T-helper 2 cell treated with Interferon-gamma antibody and Interleukin-4, amounts not matched to agents 100 ng/mL and 5 ng/mL, for 36 hours (primary cell): ENCODE results near the gene DENND1A. TPM values are rescaled to one million over a fixed set of nuclear protein-coding genes. Genes with fewer than 3 reads are reported as not detected.
"Not testable (repeated sequence)": the region's sequence is repeated elsewhere in the genome, so short reads cannot be mapped to it uniquely, and the experiment has no call there.

Experiments used
- intact Hi-C: fragments of 100-400 bp; cut with micrococcal nuclease; formaldehyde crosslinking; loops from one replicate; pipeline ENCODE4 v1.15.1; 2023
- total RNA-seq: library from RNA; stranded (reverse); gene quantifications from 2 replicates; pipeline ENCODE4 v1.2.3, GENCODE V29; 2022

The DENND1A gene
- total RNA-seq, 1 donor from 2014 or later = 13.1 TPM

DNA sequence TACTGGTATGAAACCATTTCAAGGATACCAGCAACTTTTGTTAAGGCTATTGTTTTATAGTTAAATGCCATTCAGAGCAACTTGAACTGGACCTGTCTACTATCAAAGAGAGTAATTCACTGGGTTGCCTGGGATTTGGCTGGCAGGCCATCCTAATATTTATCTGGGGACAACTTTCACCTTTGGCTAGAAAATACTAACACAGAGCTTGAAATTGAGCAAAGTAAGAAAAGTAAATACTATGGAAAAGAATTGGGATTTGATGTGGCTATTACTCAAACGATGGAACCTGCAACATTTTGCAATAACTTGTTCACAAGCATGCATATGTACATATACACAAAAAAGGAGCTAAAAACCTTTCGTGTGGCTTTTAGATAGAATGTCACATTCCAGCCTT, 191.3 kb downstream of the DENND1A start:
- intact Hi-C loops = no loop called here

DNA sequence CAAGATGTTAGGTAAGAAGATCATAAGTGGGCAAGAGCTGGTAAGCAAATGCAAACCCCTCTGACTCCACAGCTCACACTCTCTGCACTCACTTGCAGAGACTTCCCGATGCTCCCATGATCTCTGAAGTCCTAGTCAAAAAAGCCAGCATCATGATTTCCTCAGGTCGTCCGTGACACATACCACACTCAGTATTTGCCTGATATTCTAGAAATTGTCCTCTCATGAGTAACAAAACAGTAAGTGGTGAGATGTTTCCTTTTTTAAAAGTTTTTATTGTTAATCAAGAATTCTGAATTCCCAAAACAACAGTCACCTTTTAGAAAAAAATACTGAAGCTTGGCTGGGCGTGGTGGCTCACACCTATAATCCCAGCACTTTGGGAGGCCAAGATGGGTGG, 194.6 kb downstream of the DENND1A start:
- intact Hi-C loops = no loop called here

DNA sequence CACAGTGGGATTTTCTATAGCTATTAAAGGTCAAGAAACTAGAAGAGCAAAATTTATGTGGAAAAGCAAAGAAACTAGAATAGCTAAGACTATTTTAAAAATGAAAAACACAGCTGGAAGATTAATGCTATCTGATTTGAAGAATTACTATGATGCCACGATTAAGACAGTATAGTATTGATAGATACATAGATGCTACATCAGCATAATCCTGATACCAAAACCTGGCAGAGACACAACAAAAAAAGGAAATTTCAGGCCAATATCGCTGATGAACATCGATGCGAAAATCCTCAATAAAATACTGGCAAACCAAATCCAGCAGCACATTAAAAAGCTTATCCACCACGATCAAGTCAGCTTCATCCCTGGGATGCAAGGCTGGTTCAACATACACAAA, 201.4 kb downstream of the DENND1A start:
- intact Hi-C loops = not testable (repeated sequence)

DNA sequence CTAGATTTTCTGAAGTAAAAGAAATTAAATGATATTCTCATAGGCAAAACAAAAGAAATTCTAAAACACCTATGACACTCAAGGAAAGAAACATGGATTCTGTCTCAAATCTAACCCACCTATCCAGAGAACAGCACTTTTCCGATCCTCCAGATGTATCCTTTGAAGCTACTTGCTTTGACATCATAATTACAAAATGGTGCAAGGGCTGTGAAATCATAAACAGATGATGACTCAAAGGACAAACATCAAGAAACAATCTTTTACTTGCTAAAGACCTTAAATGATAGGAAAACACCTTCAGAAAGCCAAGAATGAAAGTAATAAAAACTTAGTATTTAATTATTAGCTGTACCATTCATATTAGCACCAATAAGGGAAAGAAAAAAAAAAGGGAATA, 202.6 kb downstream of the DENND1A start:
- intact Hi-C loops = no loop called here

DNA sequence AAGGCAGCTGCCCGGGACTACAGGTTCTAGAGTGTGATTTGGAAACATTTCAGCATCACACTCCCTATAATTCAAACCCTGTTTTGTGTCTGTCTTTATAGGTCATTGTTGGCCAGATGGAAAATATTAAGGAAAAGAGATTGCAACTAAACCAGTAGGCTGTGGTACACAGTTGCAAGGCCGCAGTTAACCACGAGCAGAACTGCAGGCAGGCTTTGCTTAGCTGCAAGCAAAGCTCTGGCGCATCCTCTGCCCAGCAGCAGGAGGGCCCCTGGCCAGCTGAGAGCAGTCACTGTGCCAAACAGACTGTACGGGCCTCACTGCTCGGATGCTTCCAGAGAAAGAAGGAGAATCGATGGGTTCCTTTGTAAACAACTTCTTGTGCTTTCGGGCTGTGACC, 204.5 kb downstream of the DENND1A start:
- intact Hi-C loops = no loop called here

DNA sequence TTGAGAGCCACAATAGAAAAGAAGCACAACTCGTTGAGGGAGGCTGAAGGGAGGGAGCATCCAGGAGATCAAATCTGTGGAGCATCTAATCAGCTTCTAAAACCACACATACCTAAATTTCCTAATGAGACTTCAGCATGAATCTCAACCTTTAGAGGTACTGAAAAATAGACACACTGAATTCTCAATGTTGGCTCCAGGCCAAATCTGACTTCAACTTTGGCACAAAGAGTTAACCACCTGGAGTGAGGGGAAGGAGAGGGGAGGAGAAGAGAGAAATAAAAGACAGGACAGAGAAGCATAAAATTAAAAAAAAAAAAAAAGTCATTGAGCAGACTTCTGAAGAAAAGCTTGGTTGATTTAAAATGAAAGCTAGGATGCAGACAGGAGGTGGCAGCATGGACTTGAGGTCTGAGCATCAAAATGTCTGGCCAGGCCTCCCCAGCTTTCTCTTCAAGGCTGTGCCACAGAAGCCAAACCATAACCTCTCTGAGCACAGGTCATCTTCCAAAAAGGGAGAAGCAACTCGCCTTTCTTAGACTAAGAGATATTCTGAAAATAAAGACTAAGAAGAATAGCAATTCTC, 205.6 kb downstream of the DENND1A start:
- intact Hi-C loops = no loop called here

DNA sequence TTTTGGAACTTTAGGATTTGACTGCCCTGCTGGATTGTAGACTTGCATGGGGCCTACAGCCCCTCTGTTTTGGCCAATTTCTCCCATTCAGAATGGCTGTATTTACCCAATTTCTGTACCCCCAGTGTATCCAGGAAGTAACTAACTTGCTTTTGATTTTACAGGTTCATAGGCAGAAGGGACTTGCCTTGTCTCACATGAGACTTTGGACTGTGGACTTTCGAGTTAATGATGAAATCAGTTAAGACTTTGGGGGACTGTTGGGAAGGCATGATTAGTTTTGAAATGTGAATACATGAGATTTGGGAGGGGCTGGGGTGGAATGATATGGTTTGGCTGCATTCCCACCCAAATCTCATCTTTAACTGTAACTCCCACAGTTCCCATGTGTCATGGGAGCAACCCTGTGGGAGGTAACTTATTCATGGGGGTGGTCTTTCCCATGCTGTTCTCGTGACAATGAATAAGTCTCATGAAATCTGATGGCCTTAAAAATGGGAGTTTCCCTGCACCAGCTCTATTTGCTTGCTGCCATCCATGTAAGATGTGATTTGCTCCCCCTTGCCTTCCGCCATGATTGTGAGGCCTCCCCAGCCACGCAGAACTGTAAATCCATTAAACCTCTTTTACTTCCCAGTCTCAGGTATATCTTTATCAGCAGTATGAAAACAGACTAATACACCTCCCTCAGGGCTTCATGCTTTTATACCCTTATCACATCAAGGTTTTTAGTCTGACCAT, 206.6 kb downstream of the DENND1A start:
- intact Hi-C loops = no loop called here

DNA sequence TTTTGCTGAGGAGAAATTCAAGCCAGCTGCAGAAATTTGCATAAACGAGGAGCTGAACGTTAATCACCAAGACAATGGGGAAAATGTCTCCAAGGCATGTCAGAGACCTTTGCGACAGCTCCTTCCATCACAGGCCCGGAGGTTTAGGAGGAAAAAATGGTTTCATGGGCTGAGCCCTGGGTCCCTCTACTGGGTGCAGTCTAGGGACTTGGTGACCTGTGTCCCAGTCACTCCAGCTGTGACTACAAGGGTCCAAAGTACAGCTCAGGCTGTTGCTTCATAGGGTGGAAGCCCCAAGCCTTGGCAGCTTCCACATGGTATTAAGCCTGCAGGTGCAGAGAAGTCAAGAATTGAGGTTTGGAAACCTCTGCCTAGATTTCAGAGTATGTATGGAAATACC, 207.5 kb downstream of the DENND1A start:
- intact Hi-C loops = no loop called here

DNA sequence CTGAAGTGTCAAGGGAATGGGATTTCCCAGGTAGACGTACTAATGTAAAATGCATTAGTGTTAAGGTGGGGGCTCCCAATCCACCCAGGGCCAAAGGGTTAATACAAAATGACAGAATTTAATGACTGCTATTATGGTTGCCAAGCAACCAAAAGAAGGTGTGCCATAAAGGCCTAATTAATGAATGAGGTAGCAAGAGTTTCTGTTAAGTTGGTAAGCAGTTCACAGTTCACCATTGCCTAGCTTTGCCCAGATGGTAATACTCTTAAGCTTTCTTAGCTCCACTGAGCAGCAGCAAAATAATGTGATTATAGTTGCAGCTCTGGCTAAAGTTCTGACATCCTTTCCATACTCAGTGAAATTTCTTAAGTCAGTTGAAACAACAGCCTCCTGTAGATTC, 211.7 kb downstream of the DENND1A start:
- intact Hi-C loops = no loop called here

DNA sequence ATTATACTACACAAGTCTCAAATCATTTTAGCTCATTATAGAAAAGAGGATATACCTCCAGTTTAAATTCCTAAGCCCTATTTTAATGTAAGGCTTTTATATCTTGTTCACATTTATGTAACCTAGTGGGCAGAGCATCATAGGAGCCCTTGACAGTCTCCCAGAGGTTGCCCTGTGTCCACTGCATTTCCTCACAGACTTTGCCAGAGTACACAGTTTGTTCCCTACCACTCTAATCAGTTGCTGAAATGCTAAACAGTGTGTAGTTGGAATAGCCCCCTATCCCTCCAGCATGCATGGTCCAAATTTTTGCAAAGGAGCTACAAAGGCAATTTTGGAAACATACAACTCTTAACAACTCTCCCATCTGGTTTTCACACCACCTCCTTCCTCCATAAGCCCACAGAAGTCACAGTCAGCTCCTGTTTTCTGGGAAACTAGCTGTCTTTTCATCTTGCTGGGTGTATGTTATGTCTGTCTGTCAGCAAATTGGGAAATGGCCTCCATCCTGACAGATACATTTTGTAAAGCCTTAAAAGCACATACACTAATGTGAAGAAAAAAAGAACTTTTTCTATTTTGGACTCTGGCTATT, 212.2 kb downstream of the DENND1A start:
- intact Hi-C loops = no loop called here

DNA sequence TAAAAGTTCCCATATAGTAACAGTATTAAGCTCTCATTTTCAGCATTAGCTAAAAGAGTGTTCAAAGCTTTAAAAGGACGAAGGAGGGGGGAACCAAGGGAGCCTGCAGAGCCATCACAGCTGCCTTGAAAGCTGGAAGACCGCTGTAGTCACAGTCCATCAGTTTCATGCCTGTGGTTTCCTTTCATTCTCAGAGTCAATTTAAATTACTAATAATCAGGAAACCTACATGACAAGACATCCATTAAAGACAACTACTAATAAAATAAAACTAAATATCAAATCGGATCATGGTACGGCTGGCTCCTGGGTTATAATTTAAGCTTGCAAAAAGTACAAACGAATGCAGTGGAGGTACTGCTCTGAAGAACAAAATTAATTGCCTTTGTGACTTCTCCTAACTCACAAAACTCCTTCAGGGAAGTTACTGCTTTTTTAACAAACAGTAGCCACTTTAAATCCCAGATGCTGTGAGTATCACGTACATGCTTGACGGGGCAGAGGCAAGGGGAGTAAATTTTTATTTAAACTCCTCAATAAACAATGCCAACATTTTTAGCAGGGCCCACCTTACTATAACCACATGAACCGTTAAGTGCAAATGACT, 213.5 kb downstream of the DENND1A start:
- intact Hi-C loops = no loop called here

DNA sequence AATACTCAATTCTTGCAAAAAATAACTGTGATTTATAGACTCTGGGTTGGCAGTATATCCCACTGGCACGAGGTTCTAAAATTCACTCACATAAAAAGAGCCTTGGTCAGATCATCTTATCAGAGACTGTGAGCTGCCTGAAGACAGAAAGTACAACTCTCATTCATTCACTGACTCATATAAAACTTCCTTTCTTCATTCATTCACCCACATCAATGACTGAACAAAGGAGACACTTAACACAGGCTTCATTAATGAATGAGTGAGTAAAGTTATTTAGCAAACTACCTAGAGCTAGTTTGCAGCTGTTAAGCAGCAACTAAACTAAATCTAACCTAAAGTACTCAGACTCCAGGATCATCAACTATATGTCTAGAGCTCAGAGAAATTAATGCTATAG, 214.7 kb downstream of the DENND1A start:
- intact Hi-C loops = no loop called here

DNA sequence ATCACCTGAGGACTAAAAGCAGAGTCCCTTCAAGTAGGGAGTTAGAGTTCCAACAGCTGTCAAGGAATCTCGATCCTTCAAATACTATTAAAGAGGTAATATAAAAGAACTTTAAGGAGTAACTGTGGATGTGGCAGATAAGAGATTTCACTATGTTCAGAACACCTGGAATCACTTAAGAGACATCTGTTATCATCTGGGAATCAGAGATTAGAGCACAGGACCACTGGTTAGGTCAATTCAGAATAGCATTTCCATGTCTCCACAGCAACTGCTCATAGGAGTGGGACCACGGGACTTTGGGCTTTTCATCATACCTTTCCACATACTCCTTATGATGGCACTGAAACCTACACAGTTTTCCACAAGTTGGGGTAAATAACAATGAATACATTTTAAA, 216.6 kb downstream of the DENND1A start:
- intact Hi-C loops = no loop called here

DNA sequence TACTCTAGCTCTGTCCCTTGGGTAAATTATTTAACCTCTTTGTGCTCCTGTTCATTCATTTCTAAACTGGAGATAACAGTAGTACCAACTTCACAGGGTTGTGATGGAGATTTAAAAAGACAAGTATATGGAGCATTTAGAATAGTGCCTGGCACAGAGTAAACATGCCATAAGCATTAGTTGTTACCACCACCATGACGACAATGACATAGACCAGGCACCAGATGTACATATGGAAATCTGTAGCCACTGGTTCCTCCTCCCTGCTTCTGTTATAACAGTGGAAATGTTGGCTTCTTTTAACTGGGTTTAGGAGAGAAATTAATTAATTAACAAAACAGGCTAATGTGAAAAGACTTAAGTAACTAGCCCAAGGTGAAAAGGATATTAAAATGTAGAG, 217.5 kb downstream of the DENND1A start:
- intact Hi-C loops = no loop called here

DNA sequence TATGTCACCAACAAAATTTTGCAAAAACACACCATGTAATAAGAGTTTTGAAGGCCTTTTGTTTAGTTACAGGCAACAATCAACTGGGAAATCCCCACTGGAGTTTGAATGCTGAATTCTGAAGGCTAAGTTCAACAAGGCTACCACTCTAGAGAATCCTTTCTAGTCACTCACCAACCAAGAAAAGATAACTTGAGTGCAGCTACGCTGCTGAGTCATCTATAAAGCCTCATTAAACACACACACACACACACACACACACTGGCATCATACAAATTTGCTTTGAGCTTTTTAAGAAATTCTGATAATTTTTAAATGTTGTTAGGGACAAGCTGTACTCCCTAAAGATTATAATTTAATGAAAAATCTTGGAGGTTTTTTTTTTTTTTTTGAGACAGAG, 219.6 kb downstream of the DENND1A start:
- intact Hi-C loops = no loop called here

DNA sequence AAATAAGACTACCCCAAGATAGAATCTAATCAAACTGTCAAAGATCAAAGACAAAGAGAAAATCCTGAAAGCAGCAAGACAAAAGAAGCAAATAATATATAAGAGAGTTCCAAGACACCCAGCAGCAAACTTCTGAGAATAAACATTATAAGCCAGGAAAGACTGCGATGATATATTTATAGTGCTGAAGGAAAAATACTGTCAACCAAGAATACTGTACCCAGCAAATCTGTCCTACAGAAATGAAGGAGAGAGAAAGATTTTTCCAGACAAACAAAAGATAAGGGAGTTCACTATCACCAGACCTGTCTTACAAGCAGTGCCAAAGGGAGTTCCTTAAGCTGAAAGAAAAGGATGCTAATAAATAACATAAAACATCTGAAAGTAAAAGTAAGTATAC, 227.4 kb downstream of the DENND1A start:
- intact Hi-C loops = no loop called here

DNA sequence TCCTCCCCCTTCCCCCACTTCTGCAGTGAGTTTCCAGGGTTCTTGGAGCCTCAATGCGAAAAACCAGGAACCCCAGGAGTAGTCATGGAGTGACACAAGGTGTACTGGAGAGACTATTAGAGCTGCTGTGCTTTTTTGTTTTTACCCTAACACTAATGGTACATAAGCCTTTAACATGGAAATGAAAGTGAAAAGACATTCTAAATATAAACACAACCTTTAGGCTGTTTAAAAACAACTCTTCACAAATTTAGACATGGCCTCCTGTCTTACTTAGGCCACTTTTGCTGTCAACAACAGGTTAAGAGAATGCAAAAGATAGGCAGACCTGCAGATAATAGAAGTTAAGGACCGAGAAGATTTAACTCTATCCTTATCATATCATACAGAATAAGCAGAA, 232.2 kb downstream of the DENND1A start:
- intact Hi-C loops = no loop called here

DNA sequence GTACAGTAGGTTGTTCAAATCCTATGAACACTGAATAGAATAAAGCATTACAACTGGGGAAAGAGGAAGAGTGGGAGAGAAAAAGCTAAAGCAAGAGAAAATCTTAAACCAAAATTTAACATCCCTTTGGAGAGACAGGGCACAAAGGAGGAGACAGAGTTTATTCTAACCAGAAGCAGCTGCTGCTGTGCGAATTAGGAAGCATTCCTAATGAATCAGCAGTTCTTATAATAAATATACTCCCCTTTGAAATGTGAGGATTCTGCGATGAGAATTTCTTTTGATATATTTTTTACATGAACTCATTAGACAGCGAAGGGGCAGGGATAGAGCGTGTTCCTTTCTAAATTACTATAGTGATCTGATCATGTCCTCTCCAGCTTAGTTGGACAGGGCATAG, 233.4 kb downstream of the DENND1A start:
- intact Hi-C loops = no loop called here

DNA sequence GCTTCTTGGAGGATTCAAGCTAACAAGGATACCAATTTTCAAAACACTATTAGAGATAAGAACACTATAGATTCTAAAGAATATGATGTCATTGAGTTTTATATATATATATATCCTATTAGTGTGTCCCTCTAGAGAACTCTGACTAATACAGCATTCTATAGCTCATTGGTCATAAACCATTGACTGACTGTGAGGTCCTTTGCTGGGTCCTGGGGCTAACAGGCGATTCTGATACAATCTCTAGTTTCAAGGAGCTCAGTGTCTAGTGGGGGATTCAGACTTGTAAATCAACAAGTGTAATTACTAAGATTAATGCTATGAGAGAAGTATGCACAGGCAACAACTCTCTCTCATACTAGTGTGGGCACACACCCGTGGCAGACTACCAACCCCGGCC, 234.5 kb downstream of the DENND1A start:
- intact Hi-C loops = no loop called here

DNA sequence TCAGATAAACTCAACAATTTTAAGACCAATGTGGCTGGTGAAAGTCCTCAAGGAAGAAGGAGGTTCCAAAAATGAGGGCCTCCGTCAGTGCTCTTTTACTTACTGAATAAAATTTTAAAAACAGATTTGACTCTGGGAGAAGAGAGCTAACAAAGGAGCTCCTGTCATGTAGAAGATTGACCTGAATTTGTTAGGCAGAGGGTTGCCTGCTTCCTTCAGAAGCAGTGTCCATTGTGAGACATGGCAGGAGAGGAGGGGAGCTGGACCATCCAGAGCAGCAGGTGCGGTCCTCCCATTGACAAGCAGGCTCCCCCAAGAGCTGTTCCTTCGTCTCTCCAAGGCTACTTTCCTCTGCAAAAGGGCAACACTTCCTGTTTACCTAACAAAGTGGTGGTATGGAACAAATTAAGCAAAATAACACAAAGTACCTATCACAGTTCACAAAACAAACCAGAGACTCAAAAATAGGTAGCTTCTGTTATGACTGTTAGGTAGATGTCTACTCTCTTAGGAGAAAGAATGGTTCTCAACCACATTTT, 238.1 kb downstream of the DENND1A start:
- intact Hi-C loops = no loop called here

DNA sequence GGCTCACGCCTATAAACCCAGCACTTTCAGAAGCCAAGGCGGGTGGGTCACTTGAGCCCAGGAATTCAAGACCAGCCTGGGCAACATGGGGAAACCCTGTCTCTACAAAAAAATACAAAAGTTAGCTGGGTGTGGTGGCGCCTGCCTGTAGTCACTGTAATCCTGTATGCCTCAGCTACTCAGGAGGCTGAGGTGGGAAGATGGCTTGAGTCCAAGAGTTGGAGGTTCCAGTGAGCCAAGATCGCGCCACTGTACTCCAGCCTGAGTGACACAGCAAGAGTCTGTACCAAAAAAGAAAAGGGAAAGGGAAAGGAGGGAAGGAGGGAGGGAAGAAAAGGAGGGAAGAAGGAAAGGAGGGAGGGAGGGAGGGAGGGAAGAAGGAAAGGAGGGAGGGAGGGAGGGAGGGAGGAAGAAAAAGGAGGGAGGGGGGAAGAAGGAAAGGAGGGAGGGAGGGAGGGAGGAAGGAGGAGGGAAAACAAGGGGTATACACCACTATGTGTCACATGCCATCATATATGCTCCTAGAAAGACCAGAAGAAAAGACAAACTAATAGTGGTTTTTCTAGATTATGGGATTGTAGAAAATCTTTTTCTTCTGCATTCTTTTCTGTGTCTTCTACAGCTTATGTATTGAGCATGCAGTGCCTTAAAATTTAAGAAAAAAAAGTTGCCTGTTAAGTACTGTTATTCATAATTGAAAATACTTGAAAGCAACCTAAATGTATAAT, 240.1 kb downstream of the DENND1A start:
- intact Hi-C loops = no loop called here
